K562 (cell line): Measurements from ENCODE around the gene SYT1. TPM values are rescaled to one million over a fixed set of nuclear protein-coding genes. Genes with fewer than 3 reads are reported as not detected.

Experiments used
- ATF3 ChIP-seq, 2 experiments: fragments of 450-650 bp in 1 of 2; sonication (generic) in 1 of 2; formaldehyde crosslinking in 1 of 2; IDR thresholded peaks in 1 of 2; conservative IDR thresholded peaks in 1 of 2; 2 replicates each; pipeline versions ENCODE4 v1.6.1 to v1.8.1; 2016 to 2023; ENCODE audit warnings: mild to moderate bottlenecking in 2 of 2, moderate library complexity in 2 of 2, inconsistent platforms in 1 of 2, missing genetic modification reagents in 1 of 2
- ATF4 ChIP-seq: fragments of 450-650 bp; formaldehyde crosslinking; IDR thresholded peaks from 2 replicates; pipeline ENCODE4 v1.4.0; 2022; ENCODE audit warnings: mild to moderate bottlenecking, moderate library complexity
- CCNT2 ChIP-seq: IDR thresholded peaks from 2 replicates; pipeline ENCODE4 v1.6.1; 2011; ENCODE audit warnings: borderline replicate concordance, low read depth, mild to moderate bottlenecking, moderate library complexity, mixed read lengths, low read length; ENCODE audit not compliant: insufficient read length; ENCODE audit errors: extremely low read depth
- CEBPG ChIP-seq, 3 experiments: fragments of 200-800 bp in 1 of 3; sonication (Bioruptor generic) in 1 of 3; sonication (generic) in 1 of 3; formaldehyde crosslinking in 1 of 3; IDR thresholded peaks in 2 of 3; conservative IDR thresholded peaks in 1 of 3; 2 replicates each; pipeline versions ENCODE4 v1.6.1 to v1.8.0; 2016 to 2022; ENCODE audit warnings: missing compliant biosample characterization in 2 of 3, missing genetic modification characterization in 2 of 3, mild to moderate bottlenecking in 1 of 3, missing genetic modification reagents in 1 of 3
- DDX20 ChIP-seq: fragments of 450-650 bp; IDR thresholded peaks from 2 replicates; pipeline ENCODE4 v1.6.1; 2016; ENCODE audit warnings: missing genetic modification characterization, low read depth, mild to moderate bottlenecking, missing compliant biosample characterization, moderate library complexity
- E2F3 ChIP-seq: fragments of 250-450 bp; sonication (Bioruptor Pico); IDR thresholded peaks from 2 replicates; pipeline ENCODE4 v1.4.0; 2020; ENCODE audit warnings: mild to moderate bottlenecking
- E4F1 ChIP-seq: fragments of 250-450 bp; sonication (Bioruptor Pico); IDR thresholded peaks from 2 replicates; pipeline ENCODE4 v1.5.0; 2021; ENCODE audit warnings: mild to moderate bottlenecking, borderline replicate concordance
- GABPA ChIP-seq: fragments of 200-800 bp; sonication (Bioruptor generic); conservative IDR thresholded peaks from 2 replicates; pipeline ENCODE4 v1.6.1; 2016; ENCODE audit warnings: low read depth, missing genetic modification characterization, missing compliant biosample characterization
- GABPB1 ChIP-seq: sonication (generic); formaldehyde crosslinking; IDR thresholded peaks from 2 replicates; pipeline ENCODE4 v1.8.0; 2022; ENCODE audit warnings: mild to moderate bottlenecking, missing genetic modification reagents
- HMG20B ChIP-seq: fragments of 250-450 bp; sonication (Bioruptor Pico); IDR thresholded peaks from 2 replicates; pipeline ENCODE4 v1.5.0; 2021; ENCODE audit warnings: mild to moderate bottlenecking
- PCBP2 ChIP-seq: fragments of 200-400 bp; formaldehyde crosslinking; IDR thresholded peaks from 2 replicates; pipeline ENCODE4 v1.6.1; 2018; ENCODE audit warnings: low read length, low read depth, mild to moderate bottlenecking, moderate library complexity; ENCODE audit not compliant: poor library complexity, severe bottlenecking
- POLR2H ChIP-seq: IDR thresholded peaks from 2 replicates; pipeline ENCODE4 v1.6.1; 2016; ENCODE audit warnings: missing genetic modification characterization, low read depth, mild to moderate bottlenecking, control low read depth, missing compliant biosample characterization, moderate library complexity
- PPARD ChIP-seq: fragments of 250-450 bp; sonication (Bioruptor Pico); IDR thresholded peaks from 2 replicates; pipeline ENCODE4 v1.8.0; 2022; ENCODE audit warnings: inconsistent platforms, mild to moderate bottlenecking, moderate library complexity
- TAF7 ChIP-seq: fragments of 450-650 bp; IDR thresholded peaks from 2 replicates; pipeline ENCODE4 v1.6.1; 2016; ENCODE audit warnings: missing genetic modification characterization, missing compliant biosample characterization
- ZBTB8A ChIP-seq: fragments of 450-650 bp; IDR thresholded peaks from 2 replicates; pipeline ENCODE4 v1.6.1; 2018; ENCODE audit warnings: mild to moderate bottlenecking, moderate library complexity; ENCODE audit not compliant: partially characterized antibody
- ZNF239 ChIP-seq: fragments of 250-450 bp; sonication (Bioruptor Pico); IDR thresholded peaks from 2 replicates; pipeline ENCODE4 v1.4.0; 2020; ENCODE audit warnings: mild to moderate bottlenecking
- ZNF311 ChIP-seq: fragments of 250-450 bp; sonication (Bioruptor Pico); IDR thresholded peaks from 2 replicates; pipeline ENCODE4 v1.4.0; 2020; ENCODE audit warnings: mild to moderate bottlenecking, moderate library complexity
- polyA plus RNA-seq, 8 experiments: library from polyadenylated mRNA; depleted of rRNA in 4 of 8; stranded (reverse) in 5 of 8; unstranded in 3 of 8; fragments of >200 nt; fragmentation: Nextera tagmentation in 2 of 8; fragmentation: Illumina TruSeq in 1 of 8; extraction: Ambion mirVana in 2 of 8; extraction: Trizol in 1 of 8; gene quantifications; 2 replicates each; pipeline versions ENCODE4 v1.2.1 to v1.2.3, GENCODE V29; 2011 to 2014; ENCODE audit warnings: inconsistent platforms in 1 of 8, missing spikeins in 1 of 8
- total RNA-seq, 7 experiments: library from RNA; depleted of rRNA in 6 of 7; stranded (reverse); fragments of >200 nt in 6 of 7; fragmentation: Illumina TruSeq in 2 of 7; extraction: Trizol in 2 of 7; gene quantifications; 2 replicates each; pipeline versions ENCODE4 v1.2.1 to v1.2.3, GENCODE V29; 2011 to 2021; ENCODE audit warnings: low replicate concordance in 1 of 7

Gene SYT1
- total and polyA plus RNA-seq, 9 of the 15 experiments (the other 6 are each of a cell fraction or from before 2014, with no cell fraction given) = 0.03 to 0.13 (median 0.07) TPM; not detected in 4

- TF ChIP-seq CEBPG (CRISPR knock-in tag; IDR thresholded peaks at IDR 0.05) (no peak), CEBPG (tag; conservative IDR thresholded peaks at IDR 0.05 in 1 of 2, IDR thresholded peaks at IDR 0.05 in 1 of 2) (peak; percentile 6 to 80; a peak in 3 of 4 replicates), PPARD (CRISPR knock-in tag) (no peak), E4F1 (CRISPR knock-in tag) (no peak), E2F3 (CRISPR knock-in tag) (no peak), TAF7 (tag) (no peak), HMG20B (CRISPR knock-in tag) (no peak), ZNF239 (no peak), ZNF311 (CRISPR knock-in tag) (peak; percentile 24; the same call in 1 of the 2 replicates), POLR2H (tag) (0 out of 2 replicates have a peak, but pooled peaks have one; percentile 3), GABPA (tag) (0 out of 2 replicates have a peak, but pooled peaks have one; percentile 7), ZBTB8A (no peak), PCBP2 (no peak), CCNT2 (no peak), DDX20 (no peak), ATF4 (peak; percentile 70; the same call in 1 of the 2 replicates), GABPB1 (no peak), ATF3 (IDR thresholded peaks at IDR 0.05) (peak; percentile 49; the same call in 1 of the 2 replicates), ATF3 (CRISPR knock-in tag; conservative IDR thresholded peaks at IDR 0.05) (no peak)
These were observed 22.3 kb downstream of the SYT1 start (continued) for GRCh38 chr12:78886719-78887407.
